HG03066 (cell line): ENCODE data around the gene TSPEAR.
"Not testable (repeated sequence)": the region's sequence is repeated elsewhere in the genome, so short reads cannot be mapped to it uniquely, and the experiment has no call there.

ENCODE experiments used
- ATAC-seq: cut with Tn5 transposase; IDR thresholded peaks from one replicate; pipeline ENCODE4 v1.9.1; 2021; ENCODE audit warnings: low read depth; ENCODE audit not compliant: unreplicated experiment

TSPEAR gene

DNA sequence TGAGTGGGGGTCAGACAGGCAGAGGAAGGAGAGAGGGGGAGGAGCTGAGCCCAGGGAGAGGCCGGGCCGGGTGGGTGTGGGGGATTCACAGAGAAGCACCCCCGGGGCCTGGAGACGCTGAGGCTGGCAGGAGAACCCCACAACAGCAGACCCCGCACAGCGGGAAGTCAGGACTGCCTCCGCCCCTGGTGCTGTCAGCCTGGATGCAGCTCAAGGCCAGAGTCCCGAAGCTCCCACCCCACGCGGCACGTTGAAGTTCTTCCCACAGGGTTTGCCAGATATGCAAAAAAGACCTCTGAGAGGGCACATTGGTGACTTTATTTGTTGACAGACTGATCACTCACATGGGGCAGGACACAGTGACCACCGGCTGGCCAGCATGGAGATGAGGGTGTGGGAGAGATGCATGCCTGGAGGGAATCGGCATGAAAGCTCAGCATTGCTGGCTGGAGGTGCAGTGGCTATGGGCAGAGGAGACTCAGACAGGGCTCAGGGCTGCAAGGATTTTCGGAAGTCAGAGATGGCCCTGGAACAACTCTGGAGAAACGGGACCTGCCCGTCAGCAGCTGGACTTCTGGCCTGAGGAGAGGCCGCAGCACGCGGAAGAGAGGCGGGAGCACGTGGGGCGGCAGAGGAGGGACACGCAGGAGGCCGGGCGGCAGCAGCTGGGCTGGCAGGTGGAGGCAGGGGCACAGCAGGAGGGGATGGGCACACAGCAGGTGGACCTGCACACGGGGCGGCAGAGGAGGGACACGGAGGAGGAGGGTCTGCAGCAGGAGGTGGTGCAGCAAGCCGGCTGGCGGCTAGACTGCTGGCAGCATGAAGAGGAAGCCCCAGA, 153.7 kb downstream of the TSPEAR start:
- ATAC-seq = no peak

DNA sequence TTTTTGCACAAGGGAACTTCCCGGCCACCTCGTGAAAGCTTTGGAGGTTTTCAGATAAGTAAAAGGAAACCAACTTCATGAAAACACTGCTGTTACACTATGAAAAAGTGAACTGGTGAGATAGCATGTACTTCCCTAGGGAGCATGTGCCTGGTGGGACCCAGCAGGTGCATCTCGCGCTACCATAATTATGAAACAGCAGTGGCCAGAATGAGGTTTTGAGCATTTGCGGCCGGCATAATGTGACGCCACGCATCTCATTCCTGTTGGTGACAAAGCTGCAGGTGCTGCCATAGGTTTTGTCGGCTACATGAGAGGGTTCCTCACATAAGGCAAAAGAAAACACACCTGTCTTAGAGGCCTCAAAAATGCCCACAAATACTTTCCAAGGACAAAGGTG, 154.5 kb downstream of the TSPEAR start:
- no peak for ATAC-seq

DNA sequence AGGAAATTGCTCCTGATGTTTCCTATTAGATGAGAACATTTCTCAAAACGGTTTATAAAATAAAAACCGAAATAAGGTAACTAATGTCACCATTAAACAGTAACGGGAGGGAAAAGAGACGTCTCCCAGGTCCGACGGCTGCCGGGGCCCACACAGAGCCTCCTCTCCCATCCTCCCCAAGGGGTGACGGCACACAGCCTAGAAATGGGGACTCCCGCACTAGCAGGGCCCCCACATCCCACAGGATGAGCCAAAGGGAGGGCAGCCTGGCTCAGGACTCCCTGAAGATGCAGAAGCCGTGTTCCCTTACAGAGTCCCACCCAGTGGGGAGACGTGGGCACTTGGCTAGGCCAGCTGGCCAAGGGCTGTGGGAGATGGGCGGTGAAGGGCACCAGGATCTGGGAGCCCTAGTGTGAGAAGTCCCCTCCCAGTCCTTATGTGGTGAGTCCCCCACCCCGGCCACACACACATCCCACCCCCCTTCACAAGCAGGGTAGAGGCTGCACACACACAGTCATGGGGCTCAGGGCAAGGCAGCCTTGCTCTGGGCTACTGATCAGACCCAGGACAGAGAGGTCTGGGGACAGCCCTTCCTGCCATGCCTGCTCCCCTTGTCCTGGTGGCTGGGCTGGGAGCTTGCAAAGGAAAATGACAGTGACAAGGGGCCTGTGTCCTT, 156.0 kb downstream of the TSPEAR start:
- ATAC-seq = no peak

DNA sequence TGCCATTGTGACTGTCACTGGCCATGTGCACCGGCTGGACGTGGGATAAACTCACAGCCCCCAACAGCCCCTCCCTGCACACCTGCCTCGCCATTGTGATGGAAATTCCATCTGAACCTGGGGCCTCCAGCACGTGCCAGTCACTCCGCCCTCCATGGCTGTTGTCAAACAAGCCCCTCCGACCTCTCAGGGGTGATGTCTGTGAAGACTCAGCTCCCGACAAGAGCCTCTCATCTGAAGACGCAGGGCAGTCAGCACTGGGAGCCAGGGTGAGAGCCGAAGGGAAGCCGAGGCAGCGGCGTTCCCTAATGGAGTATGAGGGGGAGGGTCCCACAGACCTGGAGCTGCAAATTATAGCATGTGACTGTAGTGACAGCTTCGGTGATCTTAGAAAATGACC, 158.7 kb downstream of the TSPEAR start:
- ATAC-seq = no peak

DNA sequence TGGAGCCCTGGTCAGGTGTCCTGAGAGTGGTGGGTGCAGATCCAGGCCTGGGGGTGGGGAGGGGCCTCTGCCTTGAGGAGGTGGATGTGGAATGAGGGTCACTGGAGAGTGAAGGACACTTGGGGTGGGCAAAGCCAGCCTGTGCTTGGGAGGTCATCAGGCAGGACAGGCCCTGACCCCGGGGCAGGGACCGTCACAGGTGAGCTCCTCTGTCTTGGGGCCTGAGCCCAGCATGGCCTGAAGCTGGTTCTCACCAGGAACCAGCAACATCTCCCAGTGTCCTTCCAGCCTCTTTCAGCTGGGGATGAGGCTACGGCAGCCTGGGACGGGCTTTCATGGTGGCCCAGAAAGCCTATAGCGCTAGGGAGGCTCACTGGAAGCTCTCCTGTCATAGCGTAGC, 159.2 kb downstream of the TSPEAR start:
- ATAC-seq = no peak

DNA sequence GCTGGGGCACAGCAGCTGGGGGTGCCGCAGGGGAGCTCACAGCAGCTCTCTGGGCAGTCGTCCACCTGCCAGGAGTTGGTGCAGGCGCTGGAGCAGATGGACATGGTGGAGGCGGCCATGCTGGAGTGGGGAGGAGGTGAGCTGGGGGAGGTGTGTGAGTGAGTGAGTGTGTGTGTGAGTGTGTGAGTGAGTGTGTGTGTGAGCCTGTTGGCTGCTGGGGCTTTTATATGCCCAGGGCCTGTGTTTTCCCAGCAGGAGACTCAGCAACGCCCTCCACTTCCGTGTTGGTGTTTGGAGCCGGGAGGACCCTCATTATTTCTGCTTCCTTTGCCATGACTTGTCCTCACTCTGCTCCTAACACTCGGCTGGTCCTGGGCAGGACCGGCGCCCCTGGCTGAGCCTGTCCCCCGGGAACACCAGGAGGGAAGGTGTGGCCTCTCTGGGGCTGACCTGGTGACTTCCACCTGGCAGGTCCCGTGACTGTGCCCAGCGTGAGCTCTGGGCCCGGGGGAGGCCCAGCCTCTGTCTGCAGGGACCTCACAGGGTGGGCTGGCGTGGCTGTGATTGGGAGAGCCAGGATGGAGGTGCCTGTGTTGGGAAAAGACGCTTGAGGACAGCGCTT, 159.9 kb downstream of the TSPEAR start, which contains the start of gene KRTAP10-2:
TSS of gene KRTAP10-2 (minus strand) at position 166 of the 622 bp plus-strand sequence. CDS start at position 119, 47 bp downstream.
- no peak for ATAC-seq

DNA sequence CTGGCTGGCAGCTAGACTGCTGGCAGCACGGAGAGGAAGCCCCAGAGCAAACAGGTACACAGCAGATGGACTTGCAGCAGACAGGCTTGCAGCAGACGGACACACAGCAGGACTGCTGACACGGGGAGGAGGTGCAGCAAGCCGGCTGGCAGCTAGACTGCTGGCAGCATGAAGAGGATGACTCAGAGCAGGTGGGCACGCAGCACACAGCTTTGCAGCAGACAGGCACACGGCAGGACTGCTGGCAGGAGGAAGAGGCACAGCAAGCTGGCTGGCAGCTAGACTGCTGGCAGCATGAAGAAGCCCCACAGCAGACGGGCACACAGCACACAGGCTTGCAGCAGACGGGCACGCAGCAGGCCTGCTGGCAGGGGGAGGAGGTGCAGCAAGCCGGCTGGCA, 160.6 kb downstream of the TSPEAR start:
- no peak for ATAC-seq

DNA sequence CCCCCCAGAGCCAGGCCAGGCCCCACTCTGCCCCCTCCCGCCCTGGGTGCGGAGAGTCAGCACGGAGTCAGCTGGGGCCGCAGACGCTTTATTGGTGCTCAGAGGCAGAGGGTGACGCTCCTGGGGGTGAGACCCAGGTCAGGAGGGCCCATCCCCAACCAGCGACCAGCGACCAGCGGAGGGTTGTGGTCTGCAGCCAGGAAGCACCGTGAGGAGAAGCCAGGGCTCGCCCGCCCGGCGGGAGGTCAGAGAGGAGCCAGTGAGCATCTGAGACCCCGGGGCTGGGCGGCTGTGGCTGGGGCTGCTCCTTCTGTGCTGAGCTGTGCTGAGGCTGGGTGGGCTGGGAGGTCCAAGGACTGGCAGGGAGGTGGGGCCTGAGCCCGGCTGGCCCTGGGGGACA, 161.1 kb downstream of the TSPEAR start:
- not testable (repeated sequence) for ATAC-seq

DNA sequence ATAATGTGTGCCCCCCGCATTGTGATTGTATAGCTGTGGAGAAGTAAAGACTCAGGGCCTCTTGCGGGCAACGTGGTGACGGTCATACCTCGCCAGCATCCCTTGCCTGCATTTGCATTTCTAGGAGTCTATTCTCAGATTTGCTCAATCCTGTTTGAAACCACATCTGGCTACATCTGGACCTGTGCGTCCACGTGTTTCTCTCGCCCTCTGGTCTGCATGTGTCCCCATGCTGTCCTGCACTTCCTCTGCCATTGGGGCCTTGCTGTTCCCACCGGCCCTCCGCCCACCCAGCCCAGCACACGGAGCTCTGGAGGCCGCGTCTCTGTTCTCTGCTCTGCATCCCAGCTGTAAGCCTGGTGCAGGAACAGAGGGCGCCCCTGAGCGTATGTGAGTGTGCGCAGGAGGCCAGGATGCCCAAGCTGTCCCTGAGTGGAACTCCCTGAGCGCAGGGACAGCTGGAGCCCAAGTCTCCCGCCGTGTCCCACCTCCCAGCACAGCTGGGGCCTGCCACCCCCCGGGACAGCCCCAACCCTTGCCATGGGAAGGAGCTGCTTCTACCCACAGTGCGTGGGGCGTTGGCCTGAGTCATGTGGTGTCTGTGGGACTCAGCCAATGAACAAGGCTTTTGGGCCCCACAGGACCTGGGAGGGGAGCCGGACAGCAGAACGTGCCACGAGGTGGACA, 161.7 kb downstream of the TSPEAR start:
- ATAC-seq = no peak

DNA sequence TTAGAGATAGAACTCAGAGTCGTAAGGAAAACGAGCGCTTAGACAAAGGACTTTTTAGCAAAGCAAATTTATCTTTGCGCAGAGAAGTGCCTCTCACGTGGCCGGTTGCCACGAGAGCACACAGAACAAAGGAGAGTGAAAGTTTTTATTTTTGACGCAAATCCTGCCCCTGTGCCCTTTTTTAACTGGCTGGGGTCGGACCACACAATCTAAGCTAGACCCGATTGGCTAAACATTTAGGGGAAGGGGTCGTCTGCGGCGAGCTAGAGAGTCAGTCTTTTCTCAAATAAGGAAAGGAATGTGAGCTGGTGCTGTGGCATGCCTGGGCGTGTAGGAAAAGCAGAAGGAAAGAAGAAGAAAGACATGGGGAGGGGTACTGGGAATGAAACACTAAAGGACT, 162.4 kb downstream of the TSPEAR start:
- no peak for ATAC-seq

DNA sequence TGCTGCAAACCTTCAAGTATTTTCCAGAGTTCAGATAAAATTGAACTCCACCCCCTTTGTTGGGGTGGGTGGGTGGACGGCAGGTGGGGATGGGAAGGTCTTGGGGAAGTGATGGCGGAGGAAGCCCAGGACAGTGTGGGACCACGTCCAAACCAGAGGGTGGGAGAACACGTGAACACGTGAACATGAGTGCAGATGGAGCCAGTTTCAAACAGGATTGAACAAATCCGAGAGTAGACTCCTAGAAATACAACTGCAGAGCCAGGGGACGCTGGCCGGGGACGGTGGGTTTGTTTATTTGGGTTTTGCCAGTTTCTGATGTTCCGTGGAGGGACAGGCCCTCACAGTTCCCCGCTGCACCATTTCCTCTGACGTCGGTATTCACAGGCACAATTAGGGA, 163.0 kb downstream of the TSPEAR start:
- ATAC-seq = no peak

DNA sequence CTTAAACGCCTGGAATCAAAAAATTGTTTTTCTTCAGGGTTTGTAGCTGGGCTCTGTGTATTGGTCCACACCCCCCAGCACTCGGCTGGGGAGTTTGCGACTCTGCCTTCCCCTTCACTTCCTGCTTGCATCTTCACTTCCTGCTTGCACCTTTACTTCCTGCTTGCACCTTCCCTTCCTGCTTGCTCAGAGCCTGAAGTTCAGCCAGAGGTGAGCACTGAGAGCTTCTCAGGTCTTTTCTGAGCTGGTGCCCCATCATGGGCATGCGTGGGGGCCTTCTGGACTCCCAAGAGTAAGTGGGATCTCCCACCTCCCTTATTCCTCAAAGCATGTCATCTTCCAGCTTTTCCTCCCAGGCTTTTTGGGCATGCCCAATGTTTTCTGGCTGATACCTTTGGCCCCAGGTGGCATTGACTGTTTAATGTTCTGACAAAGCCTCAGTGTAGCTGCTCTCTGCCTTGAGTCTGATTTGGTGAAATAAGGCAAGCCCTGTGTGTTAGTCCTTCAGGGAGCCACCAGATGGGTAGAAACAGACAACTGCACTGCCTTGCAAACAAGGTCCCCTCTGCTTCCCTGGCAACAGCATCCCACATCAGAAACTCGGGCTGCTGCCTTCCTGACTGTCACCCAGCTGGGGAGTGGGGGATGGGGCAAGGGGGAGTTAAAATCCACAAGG, 163.6 kb downstream of the TSPEAR start:
- ATAC-seq = no peak

DNA sequence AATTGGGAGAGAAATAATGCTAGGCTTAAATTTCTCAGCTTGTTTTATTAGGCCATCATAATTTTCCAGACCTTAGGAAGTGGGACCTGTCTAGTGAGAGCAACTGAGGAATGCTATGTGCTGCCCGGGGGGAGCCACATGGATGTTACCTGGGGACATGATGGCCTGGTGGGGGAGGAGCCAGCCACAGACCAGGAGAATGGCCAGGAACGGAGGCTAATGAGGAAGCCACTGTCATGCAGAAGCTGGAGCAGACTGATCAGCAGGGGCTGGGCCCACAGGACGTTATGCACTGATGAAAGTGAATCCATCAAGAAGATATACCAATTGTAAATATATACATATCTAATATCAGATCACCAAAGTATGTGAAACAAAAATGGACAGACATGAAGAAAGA, 166.8 kb downstream of the TSPEAR start:
- no peak for ATAC-seq

DNA sequence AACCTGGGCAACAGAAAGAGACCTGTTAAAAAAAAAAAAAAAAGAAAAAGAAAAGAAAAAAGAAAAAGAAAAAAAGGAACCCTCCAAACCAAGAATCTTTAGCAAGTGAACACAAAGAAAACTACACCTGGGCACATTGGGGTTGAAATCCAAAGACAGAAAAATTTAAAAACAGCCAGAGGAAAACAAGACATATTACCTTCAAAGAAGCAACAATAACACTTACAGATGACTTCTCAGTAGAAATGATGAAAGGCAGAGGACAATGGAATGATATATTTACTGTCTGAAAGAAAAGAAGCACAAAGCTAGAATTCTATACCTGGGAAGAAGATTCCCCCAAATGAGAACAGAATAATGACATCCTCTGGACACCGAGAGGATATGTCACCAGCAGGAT, 168.7 kb downstream of the TSPEAR start:
- ATAC-seq = no peak

DNA sequence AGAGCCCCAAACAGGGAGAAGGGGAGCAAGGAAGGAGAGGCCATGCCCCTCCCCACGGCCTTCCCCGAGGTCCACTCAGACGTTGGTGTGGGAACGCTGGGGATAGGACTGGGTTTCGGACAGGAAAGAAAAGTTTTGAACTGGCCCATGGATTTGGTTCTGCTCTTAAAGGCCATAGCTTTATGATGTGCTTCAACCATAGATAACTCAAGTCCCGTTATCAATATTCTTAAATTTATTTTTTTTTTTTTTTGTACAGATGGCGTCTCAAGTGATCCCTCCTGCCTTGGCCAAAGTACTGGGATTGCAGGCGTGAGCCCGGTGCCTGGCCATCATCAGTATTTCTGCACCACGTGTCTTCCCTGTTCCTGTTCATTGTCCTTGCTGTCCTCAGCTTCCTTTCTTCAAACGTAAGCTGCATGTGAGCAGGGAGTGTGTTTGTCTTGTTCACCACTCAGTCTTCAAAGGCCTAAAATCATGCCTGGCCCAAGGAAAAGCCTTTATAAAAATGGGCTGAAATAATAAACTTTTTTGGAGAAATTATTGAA, 170.6 kb downstream of the TSPEAR start:
- ATAC-seq = no peak

DNA sequence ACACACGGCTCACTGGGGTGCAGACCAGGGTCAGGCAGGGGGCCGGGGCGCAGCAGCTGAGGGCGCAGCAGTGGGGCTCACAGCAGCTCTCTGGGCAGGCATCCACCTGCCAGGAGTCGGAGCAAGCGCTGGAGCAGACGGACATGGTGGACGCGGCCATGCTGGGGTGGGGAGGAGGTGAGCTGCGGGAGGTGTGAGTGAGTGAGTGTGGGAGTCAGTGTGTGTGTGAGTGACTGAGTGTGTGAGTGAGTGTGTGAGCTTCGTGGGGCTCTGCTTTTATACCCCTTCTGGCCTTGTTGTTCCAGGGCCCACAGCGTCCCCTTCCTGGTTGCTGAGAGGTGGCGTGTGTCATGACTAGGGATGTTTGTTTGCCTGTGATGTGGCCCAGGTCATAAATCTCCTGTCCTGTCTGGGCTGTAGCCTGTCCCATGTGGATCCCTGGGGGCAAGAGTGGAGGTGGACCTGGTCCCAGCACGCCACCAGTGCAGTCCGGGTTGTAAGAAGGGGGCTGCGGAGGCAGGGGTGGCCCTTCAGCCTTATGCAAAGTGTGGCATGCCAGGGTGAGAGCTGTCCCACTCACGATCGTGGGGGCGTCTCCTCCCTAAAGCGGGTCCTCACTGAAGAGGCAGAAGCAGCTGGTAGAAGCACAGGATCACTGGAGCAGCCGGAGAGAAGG, 171.2 kb downstream of the TSPEAR start, which contains the start of gene KRTAP10-1:
TSS of gene KRTAP10-1 (minus strand) at position 205 of the 676 bp plus-strand sequence. CDS start at position 160, 45 bp downstream.
- ATAC-seq = no peak

DNA sequence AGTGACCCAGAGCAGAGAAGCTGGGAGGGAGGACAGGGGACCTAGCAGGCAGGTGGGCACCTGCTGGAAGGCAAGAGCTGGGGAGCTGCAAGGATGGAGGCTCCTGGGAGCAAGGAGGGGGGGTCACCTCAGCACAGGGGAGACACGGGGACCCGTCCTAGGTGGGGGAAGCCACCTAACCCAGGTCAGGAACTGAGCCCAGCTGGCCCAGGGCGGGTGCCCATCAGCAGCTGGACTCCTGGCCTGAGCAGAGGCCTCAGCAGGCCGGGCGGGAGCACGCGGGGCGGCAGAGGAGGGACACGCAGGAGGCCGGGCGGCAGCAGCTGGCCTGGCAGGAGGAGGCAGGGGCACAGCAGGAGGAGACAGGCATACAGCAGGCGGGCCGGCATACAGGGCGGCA, 172.3 kb downstream of the TSPEAR start:
- ATAC-seq = no peak

DNA sequence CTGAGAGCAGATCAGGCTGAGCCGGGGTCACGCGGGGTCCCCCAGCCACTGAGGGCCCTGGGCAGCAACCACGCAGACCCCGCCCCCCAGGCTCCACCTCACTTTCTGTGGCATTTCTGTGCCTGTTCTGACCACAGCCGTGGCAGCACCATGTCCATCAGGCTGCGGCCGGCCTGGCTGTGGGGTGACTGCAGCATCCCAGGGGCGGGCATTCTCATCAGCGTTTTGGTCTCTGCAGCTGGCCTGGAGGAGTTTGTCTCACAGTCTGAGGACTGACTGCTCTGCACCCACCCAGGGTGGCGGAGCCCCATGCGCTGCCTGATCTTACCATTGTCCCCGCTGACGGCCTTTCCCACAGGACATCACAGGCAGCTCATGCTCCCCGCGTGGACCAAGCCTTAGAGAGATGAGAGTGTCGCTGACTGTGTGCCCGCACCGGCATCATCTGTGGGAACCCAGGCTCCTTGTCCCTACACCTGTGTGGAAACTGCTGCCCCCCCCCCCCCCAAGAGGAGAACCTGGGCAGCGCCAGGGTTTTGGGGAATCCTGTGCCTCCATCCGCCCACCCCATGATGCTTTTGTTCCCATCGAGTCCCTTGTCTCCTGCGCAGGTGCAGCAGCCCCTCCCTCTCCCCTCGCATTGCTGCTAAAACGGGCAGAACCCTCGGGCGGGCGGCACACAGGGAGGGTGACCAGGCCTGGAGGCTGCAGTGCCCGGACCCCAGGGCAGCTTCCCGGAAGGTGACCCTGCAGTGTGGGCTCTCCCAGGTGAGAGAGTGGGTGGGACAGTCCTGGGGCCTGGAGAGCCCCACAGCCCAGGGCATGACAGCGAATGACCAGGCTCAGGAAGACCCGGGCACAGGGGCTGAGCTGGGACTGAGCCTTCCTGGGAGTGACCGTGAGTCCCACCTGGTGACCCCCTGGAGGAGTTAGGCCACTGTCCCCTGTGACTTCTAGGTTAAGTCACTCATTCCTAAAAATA, 173.2 kb downstream of the TSPEAR start:
- no peak for ATAC-seq
